PC-9 (cell line): ENCODE data around the gene LRTM1.

Experiments
- CTCF ChIP-seq: fragments of 200-600 bp; sonication (generic); conservative IDR thresholded peaks from 2 replicates; pipeline ENCODE4 v1.6.1; 2017; ENCODE audit warnings: mixed run types, antibody characterized with exemption, mild to moderate bottlenecking, moderate library complexity
- EZH2 ChIP-seq: fragments of 200-600 bp; sonication (generic); IDR thresholded peaks from 2 replicates; pipeline ENCODE4 v1.8.0; 2017; ENCODE audit warnings: antibody characterized with exemption, low read depth

- no peak for TF ChIP-seq CTCF
- TF ChIP-seq EZH2: no peak
Measured at GRCh38 chr3:54882129-54882833, 45.6 kb downstream of the LRTM1 start.
